ENCODE data around the gene PHLDA3.
"Not testable (repeated sequence)": the region's sequence is repeated elsewhere in the genome, so short reads cannot be mapped to it uniquely, and the experiment has no call there.

GRCh38 chr1:201472321-201472720 is 3.3 kb upstream of the PHLDA3 start:
- not testable (repeated sequence) for TF ChIP-seq POLR2A (IDR thresholded peaks at IDR 0.05; ENCODE audit: insufficient read depth in 1 of 2, low read depth in 2 of 2, low read length in 2 of 2); KDM5A (IDR thresholded peaks at IDR 0.05; ENCODE audit: borderline replicate concordance, low read length); ZNF260 (CRISPR knock-in tag; IDR thresholded peaks at IDR 0.05; ENCODE audit: borderline replicate concordance, low read depth); MXI1 (IDR thresholded peaks at IDR 0.05; ENCODE audit: borderline replicate concordance, low read depth, low read length); ATF3 (CRISPR knock-in tag; IDR thresholded peaks at IDR 0.05); POLR2AphosphoS5 (IDR thresholded peaks at IDR 0.05; ENCODE audit: low read depth, low read length); SRSF1 (optimal IDR thresholded peaks at IDR 0.05; ENCODE audit: low read depth, low read length); KAT8 (CRISPR knock-in tag; IDR thresholded peaks at IDR 0.05); HCFC1 (IDR thresholded peaks at IDR 0.05; ENCODE audit: low read depth, low read length); ZNF780A (CRISPR knock-in tag; IDR thresholded peaks at IDR 0.05); CHCHD3 (CRISPR knock-in tag; IDR thresholded peaks at IDR 0.05); GLI4 (CRISPR knock-in tag; IDR thresholded peaks at IDR 0.05; ENCODE audit: borderline replicate concordance); CTCF (CRISPR knock-in tag; IDR thresholded peaks at IDR 0.05); NRL (CRISPR knock-in tag; IDR thresholded peaks at IDR 0.05; ENCODE audit: borderline replicate concordance)
